Neutrophil (primary cell): Measurements from ENCODE around the gene PHC2.

Experiments
- H3K27ac ChIP-seq: fragments of 200-600 bp; sonication (generic); 2 replicates; pipeline ENCODE4 v1.5.1; 2016; ENCODE audit warnings: mild to moderate bottlenecking, moderate library complexity
- H3K27me3 ChIP-seq: fragments of 200-600 bp; sonication (generic); 2 replicates; pipeline ENCODE4 v1.6.0; 2016; ENCODE audit warnings: mild to moderate bottlenecking
- H3K36me3 ChIP-seq: fragments of 200-600 bp; sonication (generic); 2 replicates; pipeline ENCODE4 v1.5.1; 2017
- H3K4me1 ChIP-seq, 2 experiments: fragments of 200-600 bp in 1 of 2; sonication (generic) in 1 of 2; 1 replicate in 1 of 2; 2 replicates in 1 of 2; pipeline versions ENCODE4 v1.5.1 to v1.6.1; 2013 to 2016; ENCODE audit warnings: low read depth in 1 of 2, low read length in 1 of 2, mild to moderate bottlenecking in 1 of 2, moderate library complexity in 1 of 2; ENCODE audit not compliant: control insufficient read depth in 1 of 2, insufficient read depth in 1 of 2
- H3K4me3 ChIP-seq, 2 experiments: fragments of 200-600 bp in 1 of 2; sonication (generic) in 1 of 2; 1 replicate in 1 of 2; 2 replicates in 1 of 2; pipeline ENCODE4 v1.5.1; 2013 to 2016; ENCODE audit warnings: low read depth in 1 of 2, low read length in 1 of 2, mild to moderate bottlenecking in 1 of 2, moderate library complexity in 1 of 2
- H3K9me3 ChIP-seq: fragments of 200-600 bp; sonication (generic); 2 replicates; pipeline ENCODE4 v1.5.1; 2016
- TF ChIP-seq, protein P1 (sequence below): fragments of 200-600 bp; sonication (generic); IDR thresholded peaks from 2 replicates; pipeline ENCODE4 v1.5.1; 2016; ENCODE audit warnings: antibody characterized with exemption

PHC2 gene

GRCh38 chr1:33471416-33471815 is 40.5 kb upstream of the PHC2 start:
- no peaks in the 10 kb centered on the region for H3K9me3 ChIP-seq
- TF ChIP-seq, protein P1, sequence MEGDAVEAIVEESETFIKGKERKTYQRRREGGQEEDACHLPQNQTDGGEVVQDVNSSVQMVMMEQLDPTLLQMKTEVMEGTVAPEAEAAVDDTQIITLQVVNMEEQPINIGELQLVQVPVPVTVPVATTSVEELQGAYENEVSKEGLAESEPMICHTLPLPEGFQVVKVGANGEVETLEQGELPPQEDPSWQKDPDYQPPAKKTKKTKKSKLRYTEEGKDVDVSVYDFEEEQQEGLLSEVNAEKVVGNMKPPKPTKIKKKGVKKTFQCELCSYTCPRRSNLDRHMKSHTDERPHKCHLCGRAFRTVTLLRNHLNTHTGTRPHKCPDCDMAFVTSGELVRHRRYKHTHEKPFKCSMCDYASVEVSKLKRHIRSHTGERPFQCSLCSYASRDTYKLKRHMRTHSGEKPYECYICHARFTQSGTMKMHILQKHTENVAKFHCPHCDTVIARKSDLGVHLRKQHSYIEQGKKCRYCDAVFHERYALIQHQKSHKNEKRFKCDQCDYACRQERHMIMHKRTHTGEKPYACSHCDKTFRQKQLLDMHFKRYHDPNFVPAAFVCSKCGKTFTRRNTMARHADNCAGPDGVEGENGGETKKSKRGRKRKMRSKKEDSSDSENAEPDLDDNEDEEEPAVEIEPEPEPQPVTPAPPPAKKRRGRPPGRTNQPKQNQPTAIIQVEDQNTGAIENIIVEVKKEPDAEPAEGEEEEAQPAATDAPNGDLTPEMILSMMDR: no peak
- no peaks in the 10 kb centered on the region for H3K36me3 ChIP-seq
- H3K4me3 ChIP-seq: no peak overlapping the region
- H3K27me3 ChIP-seq: no peaks in the 10 kb centered on the region
- H3K27ac ChIP-seq: no peak overlapping the region
- peaks cover 8 to 12% of the 10 kb centered on the region in 2 experiments for H3K4me1 ChIP-seq

- Histone ChIP-seq H3K9me3 (no peaks in the 10 kb centered on the region), H3K27me3 (no peaks in the 10 kb centered on the region), H3K4me3 (no peak overlapping the region), H3K27ac (no peak overlapping the region), H3K4me1 (peaks cover 8 to 12% of the 10 kb centered on the region in 2 experiments), H3K36me3 (no peaks in the 10 kb centered on the region)
- TF ChIP-seq, protein P1: no peak
Measured at GRCh38 chr1:33470495-33471012, 39.7 kb upstream of the PHC2 start.

GRCh38 chr1:33469691-33470090 is 38.8 kb upstream of the PHC2 start:
- no peak overlapping the region for H3K27ac ChIP-seq
- peaks cover 8 to 12% of the 10 kb centered on the region in 2 experiments for H3K4me1 ChIP-seq
- TF ChIP-seq, protein P1: no peak
- H3K4me3 ChIP-seq: no peak overlapping the region
- no peaks in the 10 kb centered on the region for H3K27me3 ChIP-seq
- H3K9me3 ChIP-seq: no peaks in the 10 kb centered on the region
- no peaks in the 10 kb centered on the region for H3K36me3 ChIP-seq

DNA sequence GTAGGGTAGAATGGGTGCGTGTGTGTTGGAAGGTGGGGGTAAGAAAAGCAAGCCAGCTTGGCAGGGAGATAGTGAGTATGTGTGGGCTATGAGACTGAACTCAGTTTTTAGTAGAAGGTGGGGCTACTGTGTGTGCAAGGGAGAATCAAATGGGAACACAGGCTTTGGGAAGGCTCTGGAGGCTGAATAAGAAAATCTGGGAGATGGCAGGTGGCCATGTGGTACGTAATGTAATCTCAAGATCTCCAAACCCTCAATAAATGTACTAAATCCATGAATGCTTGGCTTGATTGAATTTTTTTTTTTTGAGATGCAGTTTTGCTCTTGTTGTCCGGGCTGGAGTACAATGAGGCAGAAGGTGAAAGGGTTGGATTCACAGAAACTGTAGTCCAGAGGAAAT is 38.1 kb upstream of the PHC2 start:
- peaks cover 8 to 12% of the 10 kb centered on the region in 2 experiments for H3K4me1 ChIP-seq
- H3K36me3 ChIP-seq: no peaks in the 10 kb centered on the region
- no peak overlapping the region for H3K4me3 ChIP-seq
- H3K27me3 ChIP-seq: no peaks in the 10 kb centered on the region
- H3K27ac ChIP-seq: no peak overlapping the region
- TF ChIP-seq, protein P1: no peak
- H3K9me3 ChIP-seq: no peaks in the 10 kb centered on the region

DNA sequence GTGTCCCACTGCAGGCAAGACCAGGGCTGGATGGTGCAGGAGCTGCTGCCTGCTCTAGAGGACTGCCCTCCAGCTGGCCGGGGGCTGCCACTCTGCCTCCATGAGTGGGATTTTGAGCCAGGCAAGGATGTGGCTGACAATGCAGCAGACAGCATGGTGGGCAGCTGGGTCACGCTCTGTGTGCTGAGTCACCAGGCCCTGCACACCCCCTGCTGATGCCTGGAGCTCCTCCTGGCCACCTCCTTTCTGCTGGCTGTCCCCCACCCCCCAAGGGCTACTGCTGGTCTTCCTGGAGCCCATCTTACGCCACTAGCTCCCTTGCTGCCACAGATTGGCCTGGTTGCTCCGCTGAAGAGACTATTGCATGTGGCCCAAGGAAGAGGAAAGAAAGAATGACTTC is 37.6 kb upstream of the PHC2 start:
- Histone ChIP-seq H3K4me3 (no peak overlapping the region), H3K9me3 (no peaks in the 10 kb centered on the region), H3K36me3 (no peaks in the 10 kb centered on the region), H3K27ac (no peak overlapping the region), H3K4me1 (peaks cover 8 to 12% of the 10 kb centered on the region in 2 experiments), H3K27me3 (no peaks in the 10 kb centered on the region)
- TF ChIP-seq, protein P1: no peak

DNA sequence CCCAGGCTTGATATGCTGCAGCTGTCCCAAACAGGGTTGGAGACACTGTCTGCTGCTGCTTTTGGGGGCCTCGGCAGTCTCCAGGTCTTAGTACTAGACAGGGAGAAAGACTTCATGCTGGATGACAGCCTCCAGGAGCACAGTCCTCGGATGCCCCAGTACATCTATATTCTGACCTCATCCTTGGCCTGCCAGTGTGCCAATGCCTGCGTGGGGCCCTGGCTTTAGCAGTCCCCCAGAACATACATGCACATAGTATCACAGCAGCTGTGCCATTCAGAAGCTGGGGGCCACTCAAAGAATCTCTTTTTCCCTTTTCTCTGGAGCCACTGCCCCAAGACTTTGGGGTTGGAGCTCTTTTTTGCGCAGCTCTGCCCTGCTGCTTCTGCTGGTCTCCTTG is 37.1 kb upstream of the PHC2 start:
- H3K9me3 ChIP-seq: no peaks in the 10 kb centered on the region
- H3K4me3 ChIP-seq: no peak overlapping the region
- TF ChIP-seq, protein P1: no peak
- no peaks in the 10 kb centered on the region for H3K27me3 ChIP-seq
- H3K4me1 ChIP-seq: peaks cover 8 to 12% of the 10 kb centered on the region in 2 experiments
- H3K27ac ChIP-seq: no peak overlapping the region
- no peaks in the 10 kb centered on the region for H3K36me3 ChIP-seq
